ENCODE measurements around the gene TMEM229A.

The TMEM229A gene

DNA sequence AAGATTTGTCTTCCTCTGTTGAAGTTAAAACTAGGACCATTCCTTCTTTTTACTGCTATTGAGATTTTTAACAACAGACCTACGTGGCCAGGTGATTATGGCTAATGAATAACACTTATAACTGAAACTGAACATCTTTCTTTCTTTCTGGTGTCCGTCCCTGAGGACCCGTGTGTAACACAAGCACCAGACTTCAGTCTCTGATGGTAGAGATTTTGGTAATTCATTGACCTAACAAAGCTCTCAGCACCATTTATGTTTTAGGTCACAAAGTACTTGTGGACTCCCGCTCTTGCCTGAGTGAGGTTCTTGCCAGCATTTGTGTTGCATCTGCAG lies 40.4 kb upstream of the TMEM229A start:
- H3K4me2 ChIP-seq (ENCODE audit: low read length), result no peak overlapping the region

DNA sequence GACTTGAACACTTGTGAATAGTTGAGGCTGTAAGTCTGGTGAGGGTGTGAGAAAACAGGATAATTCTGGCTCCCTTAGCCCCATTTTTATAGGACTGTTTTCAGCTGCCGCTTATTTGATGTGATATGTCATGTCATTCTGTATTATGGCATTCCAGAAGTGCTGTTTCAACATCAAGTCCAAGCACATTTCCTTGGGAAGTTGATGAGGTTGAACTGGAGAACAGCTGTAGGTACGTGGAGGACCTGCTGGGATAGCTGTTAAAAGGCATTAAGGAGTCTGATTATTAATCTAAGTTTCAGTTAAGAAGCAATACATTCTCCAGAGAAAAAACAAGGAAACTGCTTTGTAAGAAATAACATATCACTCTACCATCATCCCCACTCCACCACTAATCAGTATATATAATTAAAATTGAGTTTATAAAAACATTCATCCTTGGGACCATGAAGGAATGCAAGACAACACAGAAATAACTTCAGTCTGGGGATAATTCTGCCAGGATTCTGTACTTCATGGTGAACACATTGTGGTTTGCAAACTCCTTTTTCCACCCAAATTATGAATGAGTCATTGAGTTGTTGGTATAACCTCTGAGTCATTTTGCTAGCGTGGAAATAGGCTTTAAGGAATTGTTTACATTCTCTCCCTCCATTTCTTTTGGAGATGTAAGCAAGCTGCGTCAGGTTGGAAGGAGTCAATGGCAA lies 39.9 kb upstream of the TMEM229A start:
- TF ChIP-seq, protein P1, sequence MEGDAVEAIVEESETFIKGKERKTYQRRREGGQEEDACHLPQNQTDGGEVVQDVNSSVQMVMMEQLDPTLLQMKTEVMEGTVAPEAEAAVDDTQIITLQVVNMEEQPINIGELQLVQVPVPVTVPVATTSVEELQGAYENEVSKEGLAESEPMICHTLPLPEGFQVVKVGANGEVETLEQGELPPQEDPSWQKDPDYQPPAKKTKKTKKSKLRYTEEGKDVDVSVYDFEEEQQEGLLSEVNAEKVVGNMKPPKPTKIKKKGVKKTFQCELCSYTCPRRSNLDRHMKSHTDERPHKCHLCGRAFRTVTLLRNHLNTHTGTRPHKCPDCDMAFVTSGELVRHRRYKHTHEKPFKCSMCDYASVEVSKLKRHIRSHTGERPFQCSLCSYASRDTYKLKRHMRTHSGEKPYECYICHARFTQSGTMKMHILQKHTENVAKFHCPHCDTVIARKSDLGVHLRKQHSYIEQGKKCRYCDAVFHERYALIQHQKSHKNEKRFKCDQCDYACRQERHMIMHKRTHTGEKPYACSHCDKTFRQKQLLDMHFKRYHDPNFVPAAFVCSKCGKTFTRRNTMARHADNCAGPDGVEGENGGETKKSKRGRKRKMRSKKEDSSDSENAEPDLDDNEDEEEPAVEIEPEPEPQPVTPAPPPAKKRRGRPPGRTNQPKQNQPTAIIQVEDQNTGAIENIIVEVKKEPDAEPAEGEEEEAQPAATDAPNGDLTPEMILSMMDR (IDR thresholded peaks at IDR 0.05), result no peak
- Histone ChIP-seq H3K9me3 (ENCODE audit: control insufficient read depth, low read length) (no peaks in the 10 kb centered on the region), H3K4me2 (ENCODE audit: low read length) (no peak overlapping the region), H3K27ac (no peak overlapping the region), H3K27me3 (ENCODE audit: control insufficient read depth, insufficient read depth, low read length) (no peaks in the 10 kb centered on the region), H2AFZ (no peak overlapping the region), H3K4me1 (no peaks in the 10 kb centered on the region), H3K9ac (no peak overlapping the region), H3K79me2 (no peaks in the 10 kb centered on the region), H3K4me3 (ENCODE audit: low read depth, low read length) (no peak overlapping the region), H3K36me3 (ENCODE audit: control insufficient read depth, insufficient read depth, low read length) (no peaks in the 10 kb centered on the region)

More for the DNA sequence above, 40.4 kb upstream of the TMEM229A start:
- Histone ChIP-seq H3K4me3 (ENCODE audit: low read depth, low read length) (no peak overlapping the region), H2AFZ (no peak overlapping the region), H3K4me1 (no peaks in the 10 kb centered on the region), H3K9ac (no peak overlapping the region), H3K27ac (no peak overlapping the region), H3K36me3 (ENCODE audit: control insufficient read depth, insufficient read depth, low read length) (no peaks in the 10 kb centered on the region), H3K27me3 (ENCODE audit: control insufficient read depth, insufficient read depth, low read length) (no peaks in the 10 kb centered on the region), H3K9me3 (ENCODE audit: control insufficient read depth, low read length) (no peaks in the 10 kb centered on the region), H3K79me2 (no peaks in the 10 kb centered on the region)
- TF ChIP-seq, protein P1 (IDR thresholded peaks at IDR 0.05), result no peak

DNA sequence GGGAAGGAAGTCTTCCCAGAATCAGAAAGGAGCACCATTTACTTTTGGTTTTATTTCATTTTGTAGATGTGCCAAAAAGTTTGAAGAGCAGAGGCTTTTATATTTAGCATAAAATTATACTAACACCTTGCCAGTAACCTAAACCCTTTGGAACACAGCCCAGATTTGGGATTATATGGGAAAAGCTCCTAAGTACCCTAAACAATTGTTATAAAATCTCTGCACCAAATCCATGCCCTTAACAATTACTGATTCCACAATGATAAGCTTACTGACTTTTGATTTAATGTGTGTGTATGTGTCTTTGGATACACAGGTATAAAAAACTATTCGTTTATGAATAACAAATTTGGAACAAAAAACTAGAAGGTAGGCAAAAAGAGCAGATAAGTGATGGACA lies 39.0 kb upstream of the TMEM229A start:
- Histone ChIP-seq H3K9me3 (ENCODE audit: control insufficient read depth, low read length) (no peaks in the 10 kb centered on the region), H3K27ac (no peak overlapping the region), H3K4me2 (ENCODE audit: low read length) (no peak overlapping the region), H3K36me3 (ENCODE audit: control insufficient read depth, insufficient read depth, low read length) (no peaks in the 10 kb centered on the region), H3K27me3 (ENCODE audit: control insufficient read depth, insufficient read depth, low read length) (no peaks in the 10 kb centered on the region), H3K9ac (no peak overlapping the region), H2AFZ (no peak overlapping the region), H3K79me2 (no peaks in the 10 kb centered on the region), H3K4me3 (ENCODE audit: low read depth, low read length) (no peak overlapping the region), H3K4me1 (no peaks in the 10 kb centered on the region)
- TF ChIP-seq, protein P1 (IDR thresholded peaks at IDR 0.05), result no peak

DNA sequence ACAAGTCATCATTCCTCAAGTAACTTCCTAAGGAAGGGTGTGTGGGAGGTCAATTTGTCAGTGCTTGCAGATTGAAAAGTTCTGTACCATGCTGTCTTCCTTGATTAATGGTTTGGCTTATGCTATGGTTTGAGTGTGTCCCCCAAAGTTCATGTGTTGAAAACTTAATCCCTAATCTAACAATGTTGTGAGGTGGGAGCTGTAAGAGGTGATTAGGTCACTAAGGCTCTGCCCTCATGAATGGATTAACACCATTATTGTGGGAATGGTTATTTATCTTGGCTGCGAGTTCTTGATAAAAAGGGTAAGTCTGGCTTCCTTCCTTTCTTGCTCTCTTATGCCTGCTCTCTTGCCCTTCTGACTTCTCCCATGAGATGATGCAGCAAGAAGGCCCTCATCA lies 29.3 kb upstream of the TMEM229A start:
- Histone ChIP-seq H3K4me1 (no peaks in the 10 kb centered on the region), H3K9ac (no peak overlapping the region), H3K36me3 (ENCODE audit: control insufficient read depth, insufficient read depth, low read length) (no peaks in the 10 kb centered on the region), H3K27ac (no peak overlapping the region), H3K4me2 (ENCODE audit: low read length) (no peak overlapping the region), H3K4me3 (ENCODE audit: low read depth, low read length) (no peak overlapping the region), H3K27me3 (ENCODE audit: control insufficient read depth, insufficient read depth, low read length) (no peaks in the 10 kb centered on the region), H3K79me2 (no peaks in the 10 kb centered on the region), H2AFZ (no peak overlapping the region), H3K9me3 (ENCODE audit: control insufficient read depth, low read length) (no peaks in the 10 kb centered on the region)
- TF ChIP-seq, protein P1 (IDR thresholded peaks at IDR 0.05), result no peak

DNA sequence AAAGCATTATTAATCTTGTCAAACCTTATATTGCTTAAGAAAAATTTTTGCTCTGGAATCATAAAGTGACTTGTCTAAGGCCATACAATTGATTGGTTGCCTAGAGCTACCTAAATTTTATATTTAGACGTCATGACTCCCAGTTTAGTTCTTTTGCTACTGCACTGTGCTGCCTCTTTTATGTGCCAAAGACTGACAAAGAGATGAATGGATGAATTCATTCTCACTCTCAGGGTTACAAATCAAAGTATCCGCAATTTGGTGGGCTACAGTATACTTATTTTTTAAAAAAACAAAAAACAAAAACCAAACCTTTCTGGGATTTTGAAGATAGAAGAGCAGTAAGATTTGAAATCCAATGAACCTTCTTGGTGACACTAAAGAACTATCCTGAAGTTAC lies 27.7 kb upstream of the TMEM229A start:
- Histone ChIP-seq H3K4me2 (ENCODE audit: low read length) (no peak overlapping the region), H3K9me3 (ENCODE audit: control insufficient read depth, low read length) (no peaks in the 10 kb centered on the region), H3K27ac (no peak overlapping the region), H3K79me2 (no peaks in the 10 kb centered on the region), H3K36me3 (ENCODE audit: control insufficient read depth, insufficient read depth, low read length) (no peaks in the 10 kb centered on the region), H3K4me3 (ENCODE audit: low read depth, low read length) (no peak overlapping the region), H3K9ac (no peak overlapping the region), H3K27me3 (ENCODE audit: control insufficient read depth, insufficient read depth, low read length) (no peaks in the 10 kb centered on the region), H3K4me1 (no peaks in the 10 kb centered on the region), H2AFZ (no peak overlapping the region)
- TF ChIP-seq, protein P1 (IDR thresholded peaks at IDR 0.05), result no peak
